Prostate gland (tissue), 2 donors: Measurements from ENCODE around the gene CSGALNACT2. TPM values are rescaled to one million over a fixed set of nuclear protein-coding genes. Genes with fewer than 3 reads are reported as not detected.

ENCODE experiments used
- DNase-seq: peaks from one replicate; pipeline ENCODE4 v3.0.0-alpha.2; 2019; ENCODE audit warnings: low spot score
- H3K27ac ChIP-seq, 2 donors: fragments of 200-600 bp; sonication (generic); 2 replicates each; pipeline ENCODE4 v1.5.1; 2017 to 2019
- H3K27me3 ChIP-seq: fragments of 200-600 bp; sonication (generic); replicated peaks from 2 replicates; pipeline ENCODE4 v1.5.1; 2019; ENCODE audit not compliant: insufficient read depth
- H3K36me3 ChIP-seq, 2 donors: fragments of 200-600 bp; sonication (generic); 1 replicate in 1 of 2; 2 replicates in 1 of 2; pipeline versions ENCODE4 v1.5.1 to v1.8.1; 2017 to 2019
- H3K4me1 ChIP-seq: fragments of 200-600 bp; sonication (generic); replicated peaks from 2 replicates; pipeline ENCODE4 v1.5.1; 2019
- H3K4me3 ChIP-seq, 2 donors: fragments of 200-600 bp; sonication (generic); 2 replicates each; pipeline ENCODE4 v1.5.1; 2017 to 2019
- H3K9me3 ChIP-seq: fragments of 200-600 bp; sonication (generic); 2 replicates; pipeline ENCODE4 v1.5.1; 2017
- POLR2A ChIP-seq: fragments of 450-650 bp; IDR thresholded peaks from one replicate; pipeline ENCODE4 v1.6.1; 2016; ENCODE audit warnings: antibody characterized with exemption, mild to moderate bottlenecking
- POLR2AphosphoS5 ChIP-seq: sonication (generic); formaldehyde crosslinking; IDR thresholded peaks from one replicate; pipeline ENCODE4 v1.6.1; 2017; ENCODE audit warnings: antibody characterized with exemption
- WGBS: methylation state at CpG from one replicate; pipeline ENCODE4 v1.1.5; 2018; 5-methylcytosine and 5-hydroxymethylcytosine counted together
- intact Hi-C: fragments of 100-400 bp; cut with DNase I; formaldehyde crosslinking; loops from one replicate; pipeline ENCODE4 v1.14.2; 2022
- total RNA-seq, 2 donors: library from RNA; depleted of rRNA; stranded (reverse); fragments of >200 nt; gene quantifications; one replicate each; pipeline ENCODE4 v1.1.0, GENCODE V29; 2016
- TF ChIP-seq, protein P1 (sequence below), 4 experiments: fragments of 200-600 bp in 2 of 4; fragments of 450-650 bp in 2 of 4; sonication (generic) in 2 of 4; IDR thresholded peaks; 1 replicate in 3 of 4; 2 replicates in 1 of 4; pipeline ENCODE4 v1.5.1; 2016 to 2019; ENCODE audit warnings: antibody characterized with exemption in 4 of 4, mild to moderate bottlenecking in 2 of 4, moderate library complexity in 2 of 4

The CSGALNACT2 gene
- total RNA-seq, 2 donors from 2014 or later = 10.0 to 15.9 TPM

- intact Hi-C loops = no loop called here
- Histone ChIP-seq H3K27ac (no peak overlapping the region), H3K4me3 (no peak overlapping the region), H3K27me3 (no peaks in the 10 kb centered on the region), H3K4me1 (no peaks in the 10 kb centered on the region), H3K36me3 (no peaks in the 10 kb centered on the region), H3K9me3 (no peaks in the 10 kb centered on the region)
- DNase-seq = no peak
- WGBS = 92% methylated on average over 15 of the region's 17 CpGs
- TF ChIP-seq, protein P1, sequence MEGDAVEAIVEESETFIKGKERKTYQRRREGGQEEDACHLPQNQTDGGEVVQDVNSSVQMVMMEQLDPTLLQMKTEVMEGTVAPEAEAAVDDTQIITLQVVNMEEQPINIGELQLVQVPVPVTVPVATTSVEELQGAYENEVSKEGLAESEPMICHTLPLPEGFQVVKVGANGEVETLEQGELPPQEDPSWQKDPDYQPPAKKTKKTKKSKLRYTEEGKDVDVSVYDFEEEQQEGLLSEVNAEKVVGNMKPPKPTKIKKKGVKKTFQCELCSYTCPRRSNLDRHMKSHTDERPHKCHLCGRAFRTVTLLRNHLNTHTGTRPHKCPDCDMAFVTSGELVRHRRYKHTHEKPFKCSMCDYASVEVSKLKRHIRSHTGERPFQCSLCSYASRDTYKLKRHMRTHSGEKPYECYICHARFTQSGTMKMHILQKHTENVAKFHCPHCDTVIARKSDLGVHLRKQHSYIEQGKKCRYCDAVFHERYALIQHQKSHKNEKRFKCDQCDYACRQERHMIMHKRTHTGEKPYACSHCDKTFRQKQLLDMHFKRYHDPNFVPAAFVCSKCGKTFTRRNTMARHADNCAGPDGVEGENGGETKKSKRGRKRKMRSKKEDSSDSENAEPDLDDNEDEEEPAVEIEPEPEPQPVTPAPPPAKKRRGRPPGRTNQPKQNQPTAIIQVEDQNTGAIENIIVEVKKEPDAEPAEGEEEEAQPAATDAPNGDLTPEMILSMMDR (IDR thresholded peaks at IDR 0.05) = no peak
- TF ChIP-seq POLR2A (no peak), POLR2AphosphoS5 (no peak)
Observed at GRCh38 chr10:43111921-43112607, 26.2 kb upstream of the CSGALNACT2 start.

- WGBS = 89% methylated on average over 7 of the region's 7 CpGs
Observed at GRCh38 chr10:43112608-43112961, 25.7 kb upstream of the CSGALNACT2 start.

GRCh38 chr10:43113201-43114087, 24.8 kb upstream of the CSGALNACT2 start:
- Histone ChIP-seq H3K27me3 (no peaks in the 10 kb centered on the region), H3K27ac (no peak overlapping the region), H3K4me3 (no peak overlapping the region), H3K36me3 (no peaks in the 10 kb centered on the region), H3K9me3 (no peaks in the 10 kb centered on the region), H3K4me1 (no peaks in the 10 kb centered on the region)
- TF ChIP-seq, protein P1 (IDR thresholded peaks at IDR 0.05) = no peak
- TF ChIP-seq POLR2A (no peak), POLR2AphosphoS5 (no peak)
- WGBS = 89% methylated on average over 16 of the region's 16 CpGs
- DNase-seq = no peak
- intact Hi-C loops = no loop called here

More at GRCh38 chr10:43112608-43112961, 25.7 kb upstream of the CSGALNACT2 start:
- intact Hi-C loops = no loop called here
- H3K4me1 ChIP-seq = no peaks in the 10 kb centered on the region
- DNase-seq = no peak
- no peaks in the 10 kb centered on the region for H3K9me3 ChIP-seq
- H3K27ac ChIP-seq = no peak overlapping the region
- no peaks in the 10 kb centered on the region for H3K27me3 ChIP-seq
- H3K36me3 ChIP-seq = no peaks in the 10 kb centered on the region
- no peak for TF ChIP-seq POLR2A
- TF ChIP-seq, protein P1 (IDR thresholded peaks at IDR 0.05) = no peak
- no peak for TF ChIP-seq POLR2AphosphoS5
- H3K4me3 ChIP-seq = no peak overlapping the region

GRCh38 chr10:43114088-43114742, 24.0 kb upstream of the CSGALNACT2 start:
- Histone ChIP-seq H3K9me3 (no peaks in the 10 kb centered on the region), H3K27ac (no peak overlapping the region), H3K4me3 (no peak overlapping the region), H3K4me1 (no peaks in the 10 kb centered on the region), H3K36me3 (no peaks in the 10 kb centered on the region), H3K27me3 (no peaks in the 10 kb centered on the region)
- whole genome bisulfite sequencing = 87% methylated on average over 24 of the region's 24 CpGs
- intact Hi-C loops = no loop called here
- TF ChIP-seq, protein P1 (IDR thresholded peaks at IDR 0.05) = no peak
- TF ChIP-seq POLR2A = no peak
- TF ChIP-seq POLR2AphosphoS5 = no peak
- no peak for DNase-seq
